NCI-H345 treated with DMSO at 0.1 percent for 48 hours (cell line): Measurements from ENCODE around the gene PLEK.
A peak's percentile ranks its signal among the peaks of the same experiment; 100 is the strongest.

Experiments used
- DNase-seq: peaks from one replicate; lab custom pipeline; 2025; ENCODE audit not compliant: unreplicated experiment; lab: John Stamatoyannopoulos, UW

Gene PLEK

DNA sequence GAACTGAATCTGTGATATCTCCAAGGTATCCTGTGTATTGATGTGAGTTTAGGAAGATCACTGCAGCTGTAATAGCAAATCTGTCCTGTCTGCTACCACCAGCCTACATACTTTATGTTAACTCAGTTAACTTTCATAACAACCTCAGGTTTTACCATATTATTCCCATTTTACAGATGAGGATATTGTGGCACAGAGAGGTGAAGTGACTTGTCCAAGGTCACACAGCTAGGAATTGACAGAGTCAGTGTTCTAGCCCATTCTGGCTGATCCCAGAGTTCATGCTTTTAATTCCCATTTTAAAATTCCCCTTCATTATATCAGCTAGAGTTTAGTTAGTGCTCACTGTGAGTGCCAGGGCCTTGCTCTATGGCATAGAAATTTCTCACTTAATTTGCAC is 49.4 kb downstream of the PLEK start:
- DNase-seq = no peak

GRCh38 chr2:68414876-68415275 is 49.8 kb downstream of the PLEK start:
- peak; percentile 18 for DNase-seq

- no peak for DNase-seq
These were observed 50.4 kb downstream of the PLEK start for GRCh38 chr2:68415521-68415920.

GRCh38 chr2:68416081-68416675 is 51.1 kb downstream of the PLEK start:
- peak; percentile 56 for DNase-seq

DNA sequence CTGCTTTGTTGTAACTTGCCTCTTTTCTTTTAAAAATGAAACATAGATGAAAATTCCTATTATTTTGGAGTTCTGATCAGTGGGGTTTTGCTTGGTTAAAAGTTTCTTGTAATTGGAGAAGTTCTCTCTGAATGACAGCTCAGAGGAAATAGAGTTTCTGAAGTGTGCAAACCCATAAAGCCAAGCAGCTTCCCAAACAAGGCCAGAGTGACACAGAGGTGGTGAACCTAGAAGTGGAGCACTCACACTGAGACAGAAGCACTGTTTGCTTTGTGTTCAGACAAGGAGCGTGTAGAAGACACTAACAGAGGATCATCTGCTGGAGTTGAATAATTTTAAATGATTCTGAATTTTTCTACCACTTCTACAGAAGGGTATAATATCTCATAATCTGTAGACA is 52.8 kb downstream of the PLEK start:
- DNase-seq = no peak

DNA sequence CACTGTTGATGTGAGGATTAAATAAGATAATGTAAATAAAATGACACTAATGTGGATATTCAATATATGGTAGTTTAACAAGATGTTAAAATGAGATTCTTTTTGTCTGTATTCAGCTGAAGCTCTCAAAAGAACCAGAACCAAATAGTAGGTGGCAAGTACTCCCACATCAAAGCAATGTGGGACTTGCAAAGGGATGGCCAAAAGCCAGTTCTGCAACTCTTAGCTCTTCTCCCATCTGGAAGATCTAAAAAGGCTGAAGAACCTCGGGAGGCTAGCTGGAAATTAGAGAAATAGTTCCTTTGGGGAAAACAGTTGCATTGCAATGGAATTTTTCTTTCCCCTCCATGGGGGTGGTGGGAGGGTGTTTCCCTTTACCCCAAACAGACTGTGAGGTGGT is 53.3 kb downstream of the PLEK start:
- DNase-seq = no peak

- DNase-seq = no peak
These were observed 53.8 kb downstream of the PLEK start for GRCh38 chr2:68418855-68419254.

DNA sequence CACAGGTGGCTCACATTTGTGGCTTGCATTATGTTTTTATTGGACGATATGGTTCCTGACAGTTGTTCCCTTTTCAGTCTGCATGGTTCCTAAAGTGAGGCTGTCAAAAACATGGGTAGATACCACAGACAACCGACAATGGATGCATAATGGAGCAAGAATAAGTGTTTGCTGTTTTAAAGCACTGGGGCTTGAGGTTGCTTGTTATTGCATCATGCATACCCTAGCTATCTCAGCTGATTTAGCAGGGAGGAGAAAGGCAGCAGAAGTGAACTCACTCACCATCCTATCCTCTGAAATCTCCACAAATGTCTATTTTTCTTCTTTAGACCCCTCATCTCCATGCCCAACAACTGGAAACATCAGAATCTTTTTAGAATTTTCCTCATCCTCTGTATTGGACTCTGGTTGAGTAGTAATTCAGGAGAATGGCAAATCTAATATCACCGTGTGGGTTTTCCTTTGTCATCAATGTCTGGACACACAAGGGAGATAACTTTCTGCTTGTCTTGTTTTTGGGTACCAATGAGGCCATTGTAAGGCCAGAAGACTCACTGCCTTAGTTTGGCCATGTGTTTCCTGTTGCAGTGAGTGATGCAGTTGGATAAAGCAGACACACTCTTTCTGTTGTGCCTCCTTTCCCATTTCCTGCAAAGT is 55.3 kb downstream of the PLEK start:
- DNase-seq = no peak

DNA sequence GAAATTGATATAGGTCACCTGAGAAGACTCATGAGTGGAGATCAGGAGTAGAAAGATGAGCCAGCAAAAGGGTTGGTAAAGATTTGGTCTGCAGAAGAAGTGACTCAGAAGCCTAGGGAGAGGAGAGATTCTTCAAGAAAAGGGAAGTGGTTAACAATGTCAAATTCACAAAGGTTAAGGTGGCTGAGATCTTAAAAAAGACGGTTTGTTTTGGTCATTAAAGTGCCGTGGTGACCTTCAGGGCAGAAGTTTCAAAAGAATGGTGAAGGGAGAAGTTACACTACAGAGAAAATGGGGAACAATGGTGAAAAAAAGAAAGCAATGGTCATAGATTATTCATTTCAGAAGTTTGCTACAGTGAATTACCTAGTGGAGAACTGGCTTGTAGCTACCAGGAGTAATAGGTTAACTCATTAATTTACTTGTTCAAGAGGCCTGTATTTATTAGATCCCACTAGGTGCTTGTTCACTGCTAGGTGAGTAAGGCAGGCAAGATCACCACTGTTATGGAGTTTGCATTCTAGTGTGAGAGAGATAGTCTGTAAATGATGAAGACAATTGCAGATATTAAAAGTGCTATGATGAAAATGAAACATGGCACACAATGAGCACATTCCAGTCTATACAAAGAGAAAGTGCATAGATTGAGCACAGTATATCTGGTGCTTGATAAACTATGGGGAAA is 59.0 kb downstream of the PLEK start:
- DNase-seq = no peak

DNA sequence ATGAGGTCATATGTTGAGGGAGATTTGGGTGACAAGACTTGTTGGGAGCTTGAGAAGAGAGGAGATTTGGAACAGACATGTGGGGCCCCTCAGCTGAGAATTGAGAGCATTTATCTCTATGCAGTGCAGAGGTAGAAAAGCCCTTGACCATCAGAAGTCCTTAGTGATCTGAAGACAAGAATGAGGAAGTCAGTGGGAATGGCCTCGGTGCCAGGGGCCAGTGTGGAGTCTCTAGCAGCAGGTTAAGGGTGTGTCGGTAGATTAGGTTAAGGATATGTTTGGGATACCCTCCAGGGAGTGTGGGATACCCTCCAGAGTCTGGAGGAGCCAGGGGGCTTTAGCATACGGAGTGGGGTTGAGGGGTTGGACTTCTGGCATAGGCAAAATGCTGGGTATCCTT is 60.4 kb downstream of the PLEK start:
- DNase-seq = no peak

DNA sequence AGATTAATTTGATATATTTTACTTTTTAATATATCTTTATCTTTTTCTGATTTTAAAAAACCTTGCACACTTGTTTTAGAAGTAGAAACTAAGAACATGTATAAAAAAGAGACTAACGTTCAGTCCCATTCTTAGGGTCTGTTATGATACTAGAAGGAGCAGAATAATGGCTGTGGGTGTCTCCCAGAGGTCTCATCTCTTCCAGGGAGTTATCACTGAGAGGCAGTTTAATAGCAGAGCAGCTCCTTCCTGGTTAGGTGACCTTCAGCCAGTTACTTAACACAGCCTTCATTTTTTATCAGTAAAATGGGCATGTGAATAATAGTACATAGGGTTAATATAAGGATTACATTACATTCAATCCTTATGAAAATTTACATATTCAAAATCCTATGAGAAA is 61.4 kb downstream of the PLEK start:
- no peak for DNase-seq

DNA sequence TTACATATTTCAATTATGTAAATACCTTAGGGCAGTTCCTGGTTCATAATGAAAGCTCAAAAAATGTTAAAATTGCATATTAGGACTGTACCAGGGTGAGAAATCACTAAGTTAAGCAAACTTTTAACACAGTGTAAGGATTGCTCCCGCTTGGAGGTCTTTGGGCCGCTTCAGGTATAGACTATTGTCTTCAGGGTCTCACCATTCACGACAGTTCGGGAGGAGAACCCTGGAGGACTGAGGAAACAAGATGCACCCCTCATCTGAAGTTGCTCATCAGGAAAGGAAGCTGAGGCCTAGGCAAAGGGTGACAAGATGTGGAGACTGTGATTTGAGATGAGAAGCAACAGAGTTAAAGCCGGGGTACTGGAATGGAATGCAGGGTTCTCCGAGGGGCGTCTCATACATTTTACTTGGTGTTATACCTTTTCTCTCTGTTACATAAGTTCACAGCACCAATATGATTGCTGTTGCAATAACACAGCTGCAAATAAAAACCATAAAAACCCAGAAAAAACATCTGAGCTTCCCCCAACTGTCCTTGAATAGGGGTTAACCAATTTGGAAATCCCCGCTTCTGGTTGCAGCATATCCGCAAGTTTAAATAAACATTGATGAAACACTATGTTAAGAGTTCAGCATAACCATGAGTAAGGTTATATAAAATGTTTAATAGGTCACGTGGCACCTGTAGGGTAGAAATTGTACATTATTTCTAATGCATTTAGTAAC is 61.9 kb downstream of the PLEK start:
- no peak for DNase-seq

DNA sequence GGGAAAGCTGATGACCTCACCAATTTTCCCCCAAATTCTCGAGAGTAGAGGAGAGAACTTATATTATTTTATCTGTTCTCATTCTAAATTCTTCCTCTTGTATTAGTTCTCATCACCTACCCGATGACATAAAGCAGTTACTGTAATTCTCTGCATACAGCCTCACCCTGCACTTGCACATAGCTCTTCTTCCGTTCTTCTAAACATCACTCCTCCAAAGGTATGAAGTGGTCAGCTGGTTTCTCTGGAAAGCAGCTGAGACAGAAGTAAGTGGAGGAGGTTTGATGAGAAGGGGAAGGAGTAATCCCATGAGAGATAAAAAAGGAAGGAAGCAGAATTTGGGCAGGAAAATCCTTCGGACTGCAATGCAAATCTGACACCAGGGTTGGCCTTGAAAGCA is 63.0 kb downstream of the PLEK start:
- DNase-seq = no peak

GRCh38 chr2:68428746-68429145 is 63.7 kb downstream of the PLEK start:
- DNase-seq = no peak

- DNase-seq = no peak
These were observed 64.3 kb downstream of the PLEK start for GRCh38 chr2:68429311-68429826.

GRCh38 chr2:68431316-68431972 is 66.4 kb downstream of the PLEK start:
- no peak for DNase-seq

GRCh38 chr2:68432696-68433658 is 67.9 kb downstream of the PLEK start:
- DNase-seq = no peak

DNA sequence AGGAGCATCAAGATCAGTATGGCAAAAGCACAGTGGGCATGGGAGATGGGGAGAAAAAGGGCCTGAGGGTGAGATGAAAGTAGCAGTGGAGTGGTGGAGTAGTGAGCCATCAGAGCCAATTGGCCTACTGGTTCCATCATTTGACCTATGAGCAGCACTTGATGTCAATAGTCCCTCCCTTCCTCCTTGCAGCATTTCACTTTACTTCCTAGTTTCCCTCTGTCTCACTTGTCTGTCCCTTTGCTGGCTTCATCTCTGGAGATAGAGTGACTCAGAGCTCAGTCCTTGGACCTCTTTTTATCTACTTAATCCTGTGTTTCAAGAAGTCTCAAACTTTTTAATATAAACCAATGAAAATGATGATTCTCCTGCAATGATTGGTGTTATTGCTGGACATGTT is 69.9 kb downstream of the PLEK start:
- no peak for DNase-seq

DNA sequence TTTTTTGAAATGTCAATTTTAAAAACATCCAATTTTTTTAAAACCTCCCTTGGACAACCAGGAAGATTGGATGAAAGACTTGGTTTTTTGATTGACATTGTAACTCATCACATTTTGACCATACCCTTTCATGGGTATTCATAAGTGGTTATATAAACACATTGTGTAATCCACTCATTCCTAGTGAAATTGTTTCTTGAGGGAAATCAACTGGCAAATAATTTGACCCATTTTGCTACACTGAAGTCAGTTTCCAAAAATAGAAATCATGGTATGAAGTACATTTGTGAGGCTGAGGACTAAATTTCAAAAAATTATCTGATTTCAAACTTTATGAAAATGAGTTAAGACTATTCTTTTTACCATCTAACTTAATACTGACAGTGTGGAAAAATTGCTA is 70.5 kb downstream of the PLEK start:
- DNase-seq = no peak

- DNase-seq = no peak
These were observed 71.2 kb downstream of the PLEK start for GRCh38 chr2:68436270-68436669.
